ENCODE results near the gene RPL26.

- TF ChIP-seq SIN3A (IDR thresholded peaks at IDR 0.05; ENCODE audit: borderline replicate concordance, insufficient read depth, low read length) = no peak
- TF ChIP-seq TAF1 (IDR thresholded peaks at IDR 0.05; ENCODE audit: borderline replicate concordance, insufficient read depth, low read length) = no peak
- TF ChIP-seq POLR2AphosphoS5 (IDR thresholded peaks at IDR 0.05; ENCODE audit: low read depth, low read length) = no peak
- TF ChIP-seq FOXP2 (optimal IDR thresholded peaks at IDR 0.05; ENCODE audit: borderline replicate concordance, extremely low read depth, extremely low read length, insufficient read depth) = no peak
- TF ChIP-seq REST (IDR thresholded peaks at IDR 0.05; ENCODE audit: insufficient read depth in 1 of 2, low read depth in 2 of 2, low read length in 2 of 2) = no peak
Measured at GRCh38 chr17:8341456-8341855, 41.5 kb downstream of the RPL26 start.

Measured in PFSK-1 (cell line).